GM18520 (cell line): ENCODE results near the gene SYK.
"Not testable (repeated sequence)": the region's sequence is repeated elsewhere in the genome, so short reads cannot be mapped to it uniquely, and the experiment has no call there.

Source experiments
- ATAC-seq: cut with Tn5 transposase; IDR thresholded peaks from one replicate; pipeline ENCODE4 v1.9.1; 2021; ENCODE audit not compliant: unreplicated experiment

SYK gene

GRCh38 chr9:90801241-90801972, at the start of gene SYK:
SYK (plus strand) TSS chr9:90801819; CDS start chr9:90843899, 42,080 bp downstream.
- no peak for ATAC-seq

DNA sequence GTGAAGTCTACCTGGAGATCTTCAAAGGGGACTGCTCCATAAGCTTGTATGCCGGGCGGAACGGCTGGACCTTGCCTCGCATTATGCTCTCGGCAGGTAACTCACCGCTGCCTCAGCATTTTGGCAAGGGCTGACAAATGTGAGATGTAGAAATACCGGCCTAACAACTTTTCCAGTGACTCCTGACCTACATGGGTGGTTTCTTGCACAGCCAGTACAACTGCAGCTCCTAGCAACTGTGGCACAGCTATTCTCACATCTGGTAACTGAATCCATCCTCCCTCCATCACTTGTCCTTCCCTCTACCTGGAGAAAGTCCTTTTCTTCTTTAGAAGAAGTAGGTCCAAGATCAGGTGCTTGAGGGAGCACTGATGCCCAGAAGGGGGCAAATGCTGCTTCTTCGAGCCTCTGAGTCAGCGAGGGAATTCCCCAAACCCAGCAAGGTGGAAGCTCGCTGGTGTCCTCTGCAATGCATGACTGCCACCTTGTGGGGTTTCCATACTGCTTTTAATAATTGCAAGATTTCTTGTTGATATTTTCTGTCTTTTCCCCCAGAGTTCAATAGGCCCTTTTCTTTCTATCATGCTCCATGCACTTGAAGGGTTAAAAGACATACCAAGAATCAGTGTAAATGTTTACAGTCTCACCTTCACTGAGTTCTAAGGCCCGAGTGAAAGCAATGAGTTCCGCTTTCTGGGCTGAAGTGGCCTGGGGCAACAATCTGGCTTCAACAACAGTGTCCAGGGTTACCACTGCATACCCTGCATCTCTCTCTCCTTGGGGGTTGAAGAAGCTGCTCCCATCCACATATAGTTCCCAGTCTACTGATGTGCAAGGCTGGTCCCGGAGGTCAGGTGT, 45.9 kb upstream of the SYK start:
- not testable (repeated sequence) for ATAC-seq

- ATAC-seq: not testable (repeated sequence)
Observed at GRCh38 chr9:90760577-90760976, 41.0 kb upstream of the SYK start.

DNA sequence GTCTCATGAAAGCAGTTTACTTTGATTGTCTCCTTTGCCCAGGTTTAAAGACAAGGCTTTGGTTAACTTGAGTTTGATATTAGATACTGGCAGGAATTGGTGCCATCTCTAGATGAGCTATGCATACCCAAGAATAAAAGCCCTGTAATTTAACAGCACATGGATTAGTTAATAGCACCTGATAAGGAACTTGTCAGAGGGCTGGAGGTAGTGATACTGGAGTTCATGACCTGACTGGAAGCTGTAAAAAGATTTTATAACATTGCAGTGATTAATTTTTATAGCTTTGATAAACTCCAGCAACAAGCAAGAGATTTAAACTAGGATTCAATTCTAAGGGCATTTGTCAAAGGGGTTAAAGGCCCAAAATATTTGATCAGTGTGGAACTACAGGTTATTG, 34.9 kb upstream of the SYK start:
- no peak for ATAC-seq

DNA sequence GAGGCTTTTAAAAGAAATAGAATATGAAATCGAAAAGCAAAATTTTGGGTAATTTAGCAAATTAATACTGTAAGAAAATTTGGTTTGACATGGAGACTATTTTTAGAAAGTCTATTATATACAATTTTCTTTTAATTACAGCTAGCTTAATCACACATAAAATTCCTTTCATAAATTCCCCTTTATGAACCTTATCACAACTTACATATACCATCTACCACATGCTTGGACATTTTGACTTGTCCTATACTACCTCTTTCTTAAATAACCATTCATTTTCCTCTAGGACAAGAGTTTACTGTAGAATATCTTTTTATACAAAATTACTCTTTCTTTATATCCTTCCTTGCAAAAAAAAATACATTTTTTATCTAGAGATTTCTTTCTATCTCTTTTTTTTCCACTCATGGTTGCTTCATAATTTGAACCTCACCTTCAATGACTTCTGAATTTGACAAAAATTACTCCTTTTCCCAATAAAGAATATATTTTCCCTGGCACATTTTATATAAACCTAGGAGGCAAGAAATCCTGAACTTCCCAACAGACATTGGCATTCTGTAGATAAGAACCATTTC, 34.0 kb upstream of the SYK start:
- no peak for ATAC-seq

DNA sequence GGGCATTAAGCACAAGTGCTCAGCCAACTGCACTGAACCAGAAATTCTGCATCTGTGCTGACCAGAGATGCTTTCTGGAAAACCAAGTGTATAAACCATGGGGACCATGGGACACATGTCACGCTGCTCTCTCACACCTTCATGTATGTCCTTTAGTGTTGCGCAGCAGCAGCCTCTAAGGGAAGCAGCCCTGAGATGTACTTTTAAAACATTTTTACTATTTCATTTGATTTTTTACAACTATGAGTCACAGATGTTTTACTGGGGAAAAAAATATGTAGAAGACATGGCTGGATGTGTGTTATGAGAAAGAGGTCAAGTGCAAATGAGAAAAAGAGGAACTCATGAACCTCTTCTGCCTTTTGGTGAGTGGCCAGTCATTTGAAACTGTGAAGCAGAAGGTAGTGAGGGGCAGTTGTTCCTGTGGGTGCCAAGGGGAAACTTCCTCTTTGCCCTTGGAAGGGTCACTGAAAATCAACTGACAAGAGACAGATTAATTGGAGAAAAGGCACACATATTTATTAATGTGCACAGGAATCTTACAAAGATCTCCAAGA, 31.4 kb upstream of the SYK start:
- ATAC-seq: peak; percentile 34

- ATAC-seq: no peak
Observed at GRCh38 chr9:90770927-90771326, 30.7 kb upstream of the SYK start.

DNA sequence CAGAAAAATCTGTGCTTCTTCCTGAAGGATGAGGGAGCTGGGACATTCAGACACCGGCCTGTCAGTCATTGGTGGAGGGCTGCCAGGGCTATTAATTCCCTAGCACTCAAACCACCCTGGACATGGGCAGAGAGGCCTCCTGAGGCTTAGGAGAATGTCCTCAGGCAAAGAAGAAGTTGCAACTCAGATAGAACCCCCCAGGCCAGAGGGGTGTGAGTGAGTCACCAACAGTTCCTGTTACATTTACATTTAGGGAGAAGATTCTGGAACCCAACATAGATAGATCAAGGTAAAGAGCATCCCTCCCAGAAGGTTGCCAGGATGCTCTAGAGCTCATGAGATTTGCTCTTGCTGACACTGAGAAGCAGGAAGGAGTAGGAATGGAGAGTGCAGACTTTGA, 29.2 kb upstream of the SYK start:
- no peak for ATAC-seq

- no peak for ATAC-seq
Observed at GRCh38 chr9:90773617-90774016, 28.0 kb upstream of the SYK start.

DNA sequence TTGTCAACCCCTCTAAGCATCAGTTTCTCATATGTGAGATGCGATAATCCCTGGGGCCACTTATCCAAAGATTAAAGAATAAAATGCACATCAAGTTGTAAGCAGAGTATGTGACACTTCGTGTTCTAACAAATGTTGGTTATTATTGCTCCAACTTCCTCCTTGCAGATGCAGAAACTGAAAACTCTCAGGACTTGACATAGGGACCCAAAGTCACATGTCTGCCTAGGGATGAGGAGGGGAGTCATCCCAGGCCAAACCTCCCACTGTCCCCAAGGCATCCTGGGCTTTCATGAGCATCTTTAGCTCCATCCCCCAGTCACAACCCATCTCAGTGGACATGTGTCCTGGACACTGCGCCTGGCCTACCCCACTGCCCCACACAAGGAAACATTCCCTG, 27.5 kb upstream of the SYK start:
- ATAC-seq: no peak

- ATAC-seq: peak; percentile 66
Observed at GRCh38 chr9:90774682-90775081, 26.9 kb upstream of the SYK start.

DNA sequence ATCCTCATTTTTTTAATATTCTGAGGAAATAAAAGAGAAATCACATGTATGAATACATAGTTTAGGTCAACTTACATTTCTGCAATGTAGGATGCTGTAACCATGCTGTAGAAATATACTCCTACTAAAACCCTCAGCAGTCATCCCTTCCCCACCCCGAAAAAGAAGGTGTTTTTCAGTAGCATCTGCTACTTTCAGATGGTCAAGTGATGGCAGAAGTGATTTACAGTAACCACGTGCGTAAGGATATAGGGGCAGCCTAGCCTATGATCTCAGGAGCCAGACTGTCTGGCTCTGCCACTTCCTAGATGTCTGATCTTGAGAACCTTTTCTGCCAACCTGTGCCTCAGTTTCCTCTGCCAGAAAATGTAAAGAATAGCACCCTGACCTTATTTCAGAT, 26.0 kb upstream of the SYK start:
- ATAC-seq: no peak

- no peak for ATAC-seq
Observed at GRCh38 chr9:90778746-90779145, 22.9 kb upstream of the SYK start.

GRCh38 chr9:90783552-90783951, 18.1 kb upstream of the SYK start:
- no peak for ATAC-seq

DNA sequence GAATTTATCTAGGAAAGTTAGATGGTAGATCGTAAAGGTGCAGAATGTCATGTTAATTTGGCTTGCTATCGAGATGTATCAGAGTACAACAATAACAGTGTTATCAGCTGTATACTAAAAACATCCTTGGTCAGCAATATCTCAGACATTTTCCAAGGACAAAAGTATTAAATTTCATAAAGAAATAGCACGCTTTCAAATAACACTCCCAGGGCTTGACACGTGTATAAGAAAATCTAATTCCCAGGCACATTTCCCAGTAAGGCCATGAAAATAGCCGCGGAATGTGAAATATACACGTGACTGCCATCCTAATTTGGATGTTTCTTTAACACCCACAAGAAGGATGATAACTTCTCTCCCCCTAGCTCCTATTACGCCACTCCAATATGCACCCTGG, 17.7 kb upstream of the SYK start:
- no peak for ATAC-seq

DNA sequence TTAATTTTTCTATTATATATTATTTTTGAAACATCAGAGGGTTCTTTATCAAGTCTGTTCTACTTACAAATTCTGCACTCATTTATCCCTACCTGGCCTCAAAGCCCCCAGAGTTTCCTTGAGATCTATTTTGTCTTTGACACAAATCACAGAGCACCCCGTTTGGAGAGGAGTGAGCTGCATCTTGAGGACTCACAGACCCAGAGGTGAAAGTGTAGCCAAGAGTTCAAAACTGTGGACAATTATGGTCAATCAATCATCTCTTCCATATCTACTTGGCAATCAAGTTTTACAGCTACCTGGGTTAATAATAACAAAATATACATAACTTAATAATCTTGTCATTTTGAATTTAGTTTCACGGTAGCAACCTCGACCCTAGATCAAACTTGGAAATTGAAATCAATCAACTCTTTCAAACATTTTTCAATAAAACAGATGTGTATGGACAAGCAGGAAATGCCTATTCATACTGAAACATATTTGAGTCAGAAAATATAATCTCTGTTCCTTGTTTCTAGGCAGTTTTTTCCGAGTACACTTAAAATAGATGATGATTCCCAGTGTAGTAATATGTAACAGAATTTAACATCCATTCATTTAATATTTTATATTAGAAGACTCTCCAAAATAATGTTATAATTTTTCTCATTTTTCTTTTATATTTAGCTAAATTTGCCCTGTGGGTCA, 13.7 kb upstream of the SYK start:
- no peak for ATAC-seq

- ATAC-seq: not testable (repeated sequence)
Observed at GRCh38 chr9:90788527-90788926, 13.1 kb upstream of the SYK start.

GRCh38 chr9:90789408-90789807, 12.2 kb upstream of the SYK start:
- no peak for ATAC-seq

DNA sequence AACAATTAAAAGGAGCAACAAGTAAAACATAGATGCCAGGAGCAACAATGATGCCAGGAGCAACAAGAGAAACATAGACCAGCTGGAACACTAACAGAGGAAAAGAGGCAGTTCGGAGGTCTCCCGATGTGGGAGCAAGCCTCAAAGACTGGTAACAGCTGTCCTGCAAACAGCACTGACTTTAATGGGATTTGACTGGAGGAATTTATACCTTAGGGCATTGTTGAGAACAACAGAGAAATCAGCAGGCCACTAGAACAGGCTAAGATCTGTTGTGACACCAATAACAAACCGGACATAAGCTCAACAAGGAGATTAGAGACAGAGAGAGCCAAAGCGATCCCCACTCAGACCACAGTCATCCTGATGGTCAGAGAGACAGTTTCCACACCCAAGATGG, 11.8 kb upstream of the SYK start:
- ATAC-seq: no peak

DNA sequence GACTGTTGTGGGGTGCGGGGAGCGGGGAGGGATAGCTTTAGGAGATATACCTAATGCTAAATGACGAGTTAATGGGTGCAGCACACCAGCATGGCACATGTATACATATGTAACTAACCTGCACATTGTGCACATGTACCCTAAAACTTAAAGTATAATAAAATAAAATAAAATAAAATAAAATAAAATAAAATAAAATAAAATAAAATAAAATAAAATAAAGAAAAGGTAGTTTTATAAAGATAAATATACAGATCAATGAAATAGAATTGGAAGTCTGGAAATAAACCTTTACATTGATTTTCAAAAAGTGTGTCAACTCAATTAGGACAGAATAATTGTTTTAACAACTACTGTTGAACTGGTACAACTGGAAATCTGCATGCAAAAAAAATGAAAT, 8.6 kb upstream of the SYK start:
- ATAC-seq: not testable (repeated sequence)

- ATAC-seq: no peak
Observed at GRCh38 chr9:90793729-90794128, 7.9 kb upstream of the SYK start.
